Stimulated activated CD4-positive, alpha-beta T cell treated with anti-CD3 and anti-CD28 coated beads, Interleukin-1b, Interleukin-23, amount 100 ng/mL, for 24 hours (primary cell): ENCODE data around the gene GNAI2.
"Not testable (repeated sequence)": the region's sequence is repeated elsewhere in the genome, so short reads cannot be mapped to it uniquely, and the experiment has no call there.

ENCODE experiments used
- DNase-seq, 4 experiments: peaks; one replicate each; pipeline ENCODE4 v3.0.0-alpha.2; 2020; ENCODE audit warnings: low read depth in 4 of 4, low spot score in 1 of 4

GNAI2 gene

GRCh38 chr3:50224639-50225038 is 11.4 kb upstream of the GNAI2 start:
- no peak for DNase-seq

- DNase-seq: no peak
These were observed 9.1 kb upstream of the GNAI2 start for GRCh38 chr3:50226888-50227389.

GRCh38 chr3:50227390-50228183 is 8.4 kb upstream of the GNAI2 start:
- DNase-seq: peak; percentile 65 to 87 (median 82)

GRCh38 chr3:50228184-50228763 is 7.7 kb upstream of the GNAI2 start:
- not testable (repeated sequence) for DNase-seq

GRCh38 chr3:50229490-50229889 is 6.5 kb upstream of the GNAI2 start:
- DNase-seq: no peak

- DNase-seq: no peak
These were observed 5.8 kb upstream of the GNAI2 start for GRCh38 chr3:50230104-50230793.

GRCh38 chr3:50230794-50231125 is 5.2 kb upstream of the GNAI2 start:
- DNase-seq: no peak

GRCh38 chr3:50231581-50231980 is 4.4 kb upstream of the GNAI2 start:
- DNase-seq: no peak

- DNase-seq: no peak
These were observed 3.7 kb upstream of the GNAI2 start for GRCh38 chr3:50232303-50232702.

- DNase-seq: no peak
These were observed 2.8 kb upstream of the GNAI2 start for GRCh38 chr3:50233176-50233575.

GRCh38 chr3:50236484-50237132 is 604 bp downstream of the GNAI2 start:
- no peak for DNase-seq

GRCh38 chr3:50237133-50237651 is 1.2 kb downstream of the GNAI2 start:
- DNase-seq: no peak

GRCh38 chr3:50237754-50238548 is 1.9 kb downstream of the GNAI2 start:
- DNase-seq: peak; percentile 62 to 87 (median 72)

- DNase-seq: no peak
These were observed 2.6 kb downstream of the GNAI2 start for GRCh38 chr3:50238549-50239026.

- no peak for DNase-seq
These were observed 3.6 kb downstream of the GNAI2 start for GRCh38 chr3:50239649-50240048.

GRCh38 chr3:50241163-50241562 is 5.2 kb downstream of the GNAI2 start:
- DNase-seq: no peak

GRCh38 chr3:50241713-50242380 is 5.8 kb downstream of the GNAI2 start:
- no peak for DNase-seq

GRCh38 chr3:50242381-50242770 is 6.4 kb downstream of the GNAI2 start:
- DNase-seq: no peak

GRCh38 chr3:50242851-50243542 is 7.0 kb downstream of the GNAI2 start:
- peak in 1 of 4 experiments; percentile 28 for DNase-seq
